Measurements from ENCODE around the gene ZNF516.

The ZNF516 gene

GRCh38 chr18:76514573-76514972 lies 19.5 kb upstream of the ZNF516 start:
- Histone ChIP-seq H3K9ac (ENCODE audit: low read depth in 1 of 2, low read length in 2 of 2) (no peak overlapping the region), H3K36me3 (ENCODE audit: control insufficient read depth in 1 of 2, insufficient read depth in 2 of 2, low read length in 2 of 2) (no peaks in the 10 kb centered on the region), H3K4me3 (ENCODE audit: low read depth in 1 of 2, low read length in 2 of 2) (no peak overlapping the region), H3K27ac (ENCODE audit: low read depth, low read length) (no peak overlapping the region), H3K4me1 (ENCODE audit: control insufficient read depth in 1 of 2, insufficient read depth in 2 of 2, low read length in 2 of 2) (peaks cover 0 to 4% of the 10 kb centered on the region in 2 donors), H3K9me3 (ENCODE audit: control insufficient read depth in 1 of 2, low read length in 2 of 2) (no peaks in the 10 kb centered on the region), H3K27me3 (ENCODE audit: control insufficient read depth in 1 of 2, insufficient read depth in 2 of 2, low read length in 2 of 2) (no peaks in the 10 kb centered on the region)

GRCh38 chr18:76507830-76508385 lies 12.9 kb upstream of the ZNF516 start:
- no peak overlapping the region for H3K27ac ChIP-seq (ENCODE audit: low read depth, low read length)
- no peaks in the 10 kb centered on the region for H3K4me1 ChIP-seq (ENCODE audit: control insufficient read depth in 1 of 2, insufficient read depth in 2 of 2, low read length in 2 of 2)
- no peaks in the 10 kb centered on the region for H3K9me3 ChIP-seq (ENCODE audit: control insufficient read depth in 1 of 2, low read length in 2 of 2)
- no peak overlapping the region for H3K9ac ChIP-seq (ENCODE audit: low read depth in 1 of 2, low read length in 2 of 2)
- H3K4me3 ChIP-seq (ENCODE audit: low read depth in 1 of 2, low read length in 2 of 2): no peak overlapping the region
- no peaks in the 10 kb centered on the region for H3K36me3 ChIP-seq (ENCODE audit: control insufficient read depth in 1 of 2, insufficient read depth in 2 of 2, low read length in 2 of 2)
- no peaks in the 10 kb centered on the region for H3K27me3 ChIP-seq (ENCODE audit: control insufficient read depth in 1 of 2, insufficient read depth in 2 of 2, low read length in 2 of 2)

GRCh38 chr18:76506974-76507764 lies 12.1 kb upstream of the ZNF516 start:
- no peaks in the 10 kb centered on the region for H3K27me3 ChIP-seq (ENCODE audit: control insufficient read depth in 1 of 2, insufficient read depth in 2 of 2, low read length in 2 of 2)
- H3K36me3 ChIP-seq (ENCODE audit: control insufficient read depth in 1 of 2, insufficient read depth in 2 of 2, low read length in 2 of 2): no peaks in the 10 kb centered on the region
- no peak overlapping the region for H3K4me3 ChIP-seq (ENCODE audit: low read depth in 1 of 2, low read length in 2 of 2)
- no peaks in the 10 kb centered on the region for H3K9me3 ChIP-seq (ENCODE audit: control insufficient read depth in 1 of 2, low read length in 2 of 2)
- H3K27ac ChIP-seq (ENCODE audit: low read depth, low read length): no peak overlapping the region
- H3K9ac ChIP-seq (ENCODE audit: low read depth in 1 of 2, low read length in 2 of 2): no peak overlapping the region
- H3K4me1 ChIP-seq (ENCODE audit: control insufficient read depth in 1 of 2, insufficient read depth in 2 of 2, low read length in 2 of 2): no peaks in the 10 kb centered on the region

- Histone ChIP-seq H3K27ac (ENCODE audit: low read depth, low read length) (no peak overlapping the region), H3K27me3 (ENCODE audit: control insufficient read depth in 1 of 2, insufficient read depth in 2 of 2, low read length in 2 of 2) (no peaks in the 10 kb centered on the region), H3K4me1 (ENCODE audit: control insufficient read depth in 1 of 2, insufficient read depth in 2 of 2, low read length in 2 of 2) (no peaks in the 10 kb centered on the region), H3K9me3 (ENCODE audit: control insufficient read depth in 1 of 2, low read length in 2 of 2) (no peaks in the 10 kb centered on the region), H3K9ac (ENCODE audit: low read depth in 1 of 2, low read length in 2 of 2) (no peak overlapping the region), H3K4me3 (ENCODE audit: low read depth in 1 of 2, low read length in 2 of 2) (no peak overlapping the region), H3K36me3 (ENCODE audit: control insufficient read depth in 1 of 2, insufficient read depth in 2 of 2, low read length in 2 of 2) (no peaks in the 10 kb centered on the region)
These were observed 11.4 kb upstream of the ZNF516 start for GRCh38 chr18:76506395-76506794.

- Histone ChIP-seq H3K4me1 (ENCODE audit: control insufficient read depth in 1 of 2, insufficient read depth in 2 of 2, low read length in 2 of 2) (no peaks in the 10 kb centered on the region), H3K4me3 (ENCODE audit: low read depth in 1 of 2, low read length in 2 of 2) (no peak overlapping the region), H3K27ac (ENCODE audit: low read depth, low read length) (no peak overlapping the region), H3K36me3 (ENCODE audit: control insufficient read depth in 1 of 2, insufficient read depth in 2 of 2, low read length in 2 of 2) (no peaks in the 10 kb centered on the region), H3K9me3 (ENCODE audit: control insufficient read depth in 1 of 2, low read length in 2 of 2) (no peaks in the 10 kb centered on the region), H3K27me3 (ENCODE audit: control insufficient read depth in 1 of 2, insufficient read depth in 2 of 2, low read length in 2 of 2) (no peaks in the 10 kb centered on the region), H3K9ac (ENCODE audit: low read depth in 1 of 2, low read length in 2 of 2) (no peak overlapping the region)
These were observed 10.6 kb upstream of the ZNF516 start for GRCh38 chr18:76505614-76506013.

- Histone ChIP-seq H3K4me3 (ENCODE audit: low read depth in 1 of 2, low read length in 2 of 2) (no peak overlapping the region), H3K27ac (ENCODE audit: low read depth, low read length) (no peak overlapping the region), H3K36me3 (ENCODE audit: control insufficient read depth in 1 of 2, insufficient read depth in 2 of 2, low read length in 2 of 2) (no peaks in the 10 kb centered on the region), H3K9me3 (ENCODE audit: control insufficient read depth in 1 of 2, low read length in 2 of 2) (no peaks in the 10 kb centered on the region), H3K4me1 (ENCODE audit: control insufficient read depth in 1 of 2, insufficient read depth in 2 of 2, low read length in 2 of 2) (no peaks in the 10 kb centered on the region), H3K27me3 (ENCODE audit: control insufficient read depth in 1 of 2, insufficient read depth in 2 of 2, low read length in 2 of 2) (no peaks in the 10 kb centered on the region), H3K9ac (ENCODE audit: low read depth in 1 of 2, low read length in 2 of 2) (no peak overlapping the region)
These were observed 9.7 kb upstream of the ZNF516 start for GRCh38 chr18:76504749-76505148.

GRCh38 chr18:76503649-76504386 lies 8.8 kb upstream of the ZNF516 start:
- Histone ChIP-seq H3K27ac (ENCODE audit: low read depth, low read length) (no peak overlapping the region), H3K9me3 (ENCODE audit: control insufficient read depth in 1 of 2, low read length in 2 of 2) (no peaks in the 10 kb centered on the region), H3K9ac (ENCODE audit: low read depth in 1 of 2, low read length in 2 of 2) (no peak overlapping the region), H3K36me3 (ENCODE audit: control insufficient read depth in 1 of 2, insufficient read depth in 2 of 2, low read length in 2 of 2) (no peaks in the 10 kb centered on the region), H3K4me3 (ENCODE audit: low read depth in 1 of 2, low read length in 2 of 2) (no peak overlapping the region), H3K4me1 (ENCODE audit: control insufficient read depth in 1 of 2, insufficient read depth in 2 of 2, low read length in 2 of 2) (no peaks in the 10 kb centered on the region), H3K27me3 (ENCODE audit: control insufficient read depth in 1 of 2, insufficient read depth in 2 of 2, low read length in 2 of 2) (no peaks in the 10 kb centered on the region)

- Histone ChIP-seq H3K27me3 (ENCODE audit: control insufficient read depth in 1 of 2, insufficient read depth in 2 of 2, low read length in 2 of 2) (no peaks in the 10 kb centered on the region), H3K4me3 (ENCODE audit: low read depth in 1 of 2, low read length in 2 of 2) (no peak overlapping the region), H3K27ac (ENCODE audit: low read depth, low read length) (no peak overlapping the region), H3K36me3 (ENCODE audit: control insufficient read depth in 1 of 2, insufficient read depth in 2 of 2, low read length in 2 of 2) (no peaks in the 10 kb centered on the region), H3K4me1 (ENCODE audit: control insufficient read depth in 1 of 2, insufficient read depth in 2 of 2, low read length in 2 of 2) (no peaks in the 10 kb centered on the region), H3K9ac (ENCODE audit: low read depth in 1 of 2, low read length in 2 of 2) (no peak overlapping the region), H3K9me3 (ENCODE audit: control insufficient read depth in 1 of 2, low read length in 2 of 2) (no peaks in the 10 kb centered on the region)
These were observed 7.5 kb upstream of the ZNF516 start for GRCh38 chr18:76502551-76502950.

- Histone ChIP-seq H3K9ac (ENCODE audit: low read depth in 1 of 2, low read length in 2 of 2) (no peak overlapping the region), H3K36me3 (ENCODE audit: control insufficient read depth in 1 of 2, insufficient read depth in 2 of 2, low read length in 2 of 2) (no peaks in the 10 kb centered on the region), H3K9me3 (ENCODE audit: control insufficient read depth in 1 of 2, low read length in 2 of 2) (no peaks in the 10 kb centered on the region), H3K27me3 (ENCODE audit: control insufficient read depth in 1 of 2, insufficient read depth in 2 of 2, low read length in 2 of 2) (no peaks in the 10 kb centered on the region), H3K4me3 (ENCODE audit: low read depth in 1 of 2, low read length in 2 of 2) (no peak overlapping the region), H3K4me1 (ENCODE audit: control insufficient read depth in 1 of 2, insufficient read depth in 2 of 2, low read length in 2 of 2) (no peaks in the 10 kb centered on the region), H3K27ac (ENCODE audit: low read depth, low read length) (no peak overlapping the region)
These were observed 4.7 kb upstream of the ZNF516 start for GRCh38 chr18:76499637-76500340.

GRCh38 chr18:76499021-76499420 lies 4.0 kb upstream of the ZNF516 start:
- Histone ChIP-seq H3K27me3 (ENCODE audit: control insufficient read depth in 1 of 2, insufficient read depth in 2 of 2, low read length in 2 of 2) (no peaks in the 10 kb centered on the region), H3K9ac (ENCODE audit: low read depth in 1 of 2, low read length in 2 of 2) (no peak overlapping the region), H3K4me1 (ENCODE audit: control insufficient read depth in 1 of 2, insufficient read depth in 2 of 2, low read length in 2 of 2) (no peaks in the 10 kb centered on the region), H3K36me3 (ENCODE audit: control insufficient read depth in 1 of 2, insufficient read depth in 2 of 2, low read length in 2 of 2) (no peaks in the 10 kb centered on the region), H3K27ac (ENCODE audit: low read depth, low read length) (no peak overlapping the region), H3K9me3 (ENCODE audit: control insufficient read depth in 1 of 2, low read length in 2 of 2) (no peaks in the 10 kb centered on the region), H3K4me3 (ENCODE audit: low read depth in 1 of 2, low read length in 2 of 2) (no peak overlapping the region)
